K562 treated with DMSO at 1 percent for 48 hours (cell line): ENCODE results near the gene DAP. TPM values are rescaled to one million over a fixed set of nuclear protein-coding genes. Genes with fewer than 3 reads are reported as not detected.

Experiments used
- total RNA-seq: library from RNA; unstranded; fragments of 300-600 nt; gene quantifications from 2 replicates; pipeline ENCODE4 v1.2.3, GENCODE V29; 2022; ENCODE audit warnings: low replicate concordance; ENCODE audit errors: extremely low read depth

The DAP gene
- not detected in 2 replicates for total RNA-seq

GRCh38 chr5:10761185-10761932 is at the start of gene DAP:
Gene DAP, minus strand, starts transcription at chr5:10761234. Its CDS starts 166 bp downstream, at chr5:10761068.

Other genes starting within 250 kb of the DAP start
- not detected in 2 replicates for gene ANKRD33B, start 197.2 kb downstream of the DAP start, total RNA-seq